22Rv1 (cell line): ENCODE data around the gene TEX2.

ENCODE experiments used
- CTCF ChIP-seq: fragments of 450-650 bp; IDR thresholded peaks from 2 replicates; pipeline ENCODE4 v1.5.1; 2017; ENCODE audit warnings: mild to moderate bottlenecking
- ZFX ChIP-seq: fragments of 450-650 bp; IDR thresholded peaks from 2 replicates; pipeline ENCODE4 v1.6.1; 2017; ENCODE audit warnings: antibody characterized with exemption, borderline replicate concordance

- no peak for TF ChIP-seq CTCF
- no peak for TF ChIP-seq ZFX
Measured at GRCh38 chr17:64180089-64181073, 82.7 kb downstream of the TEX2 start.
